ENCODE results near the gene ZNF22. TPM values are rescaled to one million over a fixed set of nuclear protein-coding genes. Genes with fewer than 3 reads are reported as not detected.

Gene ZNF22
- total and polyA plus RNA-seq, 2 of the 8 experiments (the other 6 are each of a cell fraction or from before 2014, with no cell fraction given) = 18.2 to 45.2 TPM

DNA sequence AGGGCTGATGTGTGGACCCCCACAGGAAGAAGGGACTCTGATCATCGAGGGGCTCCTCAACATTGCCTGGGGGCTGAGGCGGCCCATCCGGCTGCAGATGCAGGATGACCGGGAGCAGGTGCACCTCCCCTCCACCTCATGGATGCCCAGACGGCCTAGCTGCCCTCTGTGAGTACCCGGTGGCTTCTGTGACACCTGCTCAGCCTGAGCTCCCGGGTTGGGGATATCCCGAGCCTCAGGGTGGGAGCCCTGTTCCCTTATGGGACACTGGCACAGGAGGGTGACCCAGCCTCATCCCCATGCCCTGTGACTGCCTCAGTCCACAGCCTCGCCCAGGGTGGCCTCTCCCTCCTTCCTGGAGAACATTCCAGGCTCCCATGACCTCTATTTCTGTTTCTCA lies 18.2 kb upstream of the ZNF22 start:
- Histone ChIP-seq H2BK120ac (replicated peaks; ENCODE audit: low read depth, low read length) (no peak overlapping the region), H4K5ac (ENCODE audit: insufficient read length, low read depth, low read length) (no peak overlapping the region), H3K4me1 (replicated peaks in 1 of 4; ENCODE audit: control insufficient read depth in 3 of 4, insufficient read depth in 4 of 4, low read length in 3 of 4) (peaks cover 18 to 30% (median 23%) of the 10 kb centered on the region in 4 experiments), H3K27ac (ENCODE audit: low read depth, low read length) (no peak overlapping the region), H3K14ac (ENCODE audit: insufficient read length) (no peak overlapping the region), H3K9ac (replicated peaks in 1 of 4; ENCODE audit: extremely low read depth in 1 of 4, low read depth in 3 of 4, low read length in 3 of 4) (no peak overlapping the region), H3K4me3 (ENCODE audit: extremely low read depth in 1 of 4, insufficient read depth in 2 of 4, low read depth in 3 of 4, low read length in 4 of 4) (no peak overlapping the region), H3K4ac (replicated peaks; ENCODE audit: insufficient read length, low read depth, low read length) (no peak overlapping the region), H2BK20ac (ENCODE audit: low read length) (no peak overlapping the region), H2BK5ac (ENCODE audit: low read depth, low read length) (peak overlapping the region; percentile 24; the same call in 1 of the 2 replicates), H3K79me2 (ENCODE audit: control insufficient read depth in 1 of 2, insufficient read depth in 2 of 2, low read length in 2 of 2) (no peaks in the 10 kb centered on the region), H3K23ac (ENCODE audit: insufficient read length) (no peak overlapping the region), H3K79me1 (ENCODE audit: low read depth, low read length) (no peaks in the 10 kb centered on the region), H3K27me3 (replicated peaks in 1 of 4; ENCODE audit: control insufficient read depth in 3 of 4, extremely low read depth in 1 of 4, insufficient read depth in 3 of 4, low read length in 3 of 4) (no peaks in the 10 kb centered on the region), H2BK12ac (ENCODE audit: low read depth, low read length) (no peak overlapping the region), H4K91ac (replicated peaks; ENCODE audit: insufficient read length, low read length) (peak overlapping the region; percentile 51), H3K18ac (ENCODE audit: extremely low read depth, low read length) (no peak overlapping the region), H3K23me2 (ENCODE audit: low read depth, low read length) (no peaks in the 10 kb centered on the region), H3K56ac (replicated peaks; ENCODE audit: insufficient read length, low read depth, low read length) (no peak overlapping the region), H3K9me3 (ENCODE audit: insufficient read depth in 2 of 2, low read depth in 1 of 2, low read length in 1 of 2) (no peaks in the 10 kb centered on the region), H3K4me2 (ENCODE audit: insufficient read depth in 1 of 2, low read depth in 2 of 2, low read length in 2 of 2) (no peak overlapping the region), H2AK5ac (ENCODE audit: low read depth, low read length) (no peak overlapping the region), H4K8ac (ENCODE audit: extremely low read depth, insufficient read depth, low read length) (no peak overlapping the region; the same call in 1 of the 2 replicates), H2BK15ac (ENCODE audit: low read length) (no peak overlapping the region), H4K20me1 (replicated peaks in 1 of 2; ENCODE audit: control insufficient read depth in 1 of 2, insufficient read depth in 2 of 2, low read length in 2 of 2) (no peaks in the 10 kb centered on the region), H2AFZ (ENCODE audit: low read length) (no peak overlapping the region), H3K36me3 (ENCODE audit: control insufficient read depth in 2 of 4, insufficient read depth in 4 of 4, low read length in 3 of 4) (peaks cover 0 to 4% (median 0%) of the 10 kb centered on the region in 4 experiments; a peak in 1 of 8 replicates)
- WGBS, 2 experiments (ENCODE audit: extremely low coverage in 1 of 2, insufficient coverage in 1 of 2, insufficient read length in 1 of 2, insufficient replicate concordance in 2 of 2, low coverage in 1 of 2, low lambda C conversion rate in 2 of 2, missing lambda C conversion rate in 1 of 2) = 77% methylated on average over 8 of the region's 9 CpGs; no CpG with 5 or more reads in 1 of the 2 experiments
- TF ChIP-seq CEBPB (IDR thresholded peaks at IDR 0.05; ENCODE audit: low read depth, low read length) (no peak), MAFK (IDR thresholded peaks at IDR 0.05; ENCODE audit: low read depth, low read length) (no peak), YY1 (IDR thresholded peaks at IDR 0.05; ENCODE audit: low read depth, low read length) (no peak), HDAC6 (IDR thresholded peaks at IDR 0.05; ENCODE audit: low read depth, low read length) (no peak), EP300 (IDR thresholded peaks at IDR 0.05; ENCODE audit: borderline replicate concordance in 1 of 2, low read depth in 2 of 2, low read length in 2 of 2) (no peak), FOSL1 (IDR thresholded peaks at IDR 0.05; ENCODE audit: insufficient read depth, low read depth, low read length) (no peak), SUZ12 (IDR thresholded peaks at IDR 0.05; ENCODE audit: low read length) (no peak), TCF12 (IDR thresholded peaks at IDR 0.05; ENCODE audit: low read depth, low read length) (no peak), PHF8 (conservative IDR thresholded peaks at IDR 0.05; ENCODE audit: low read depth, low read length) (no peak), BCL11A (IDR thresholded peaks at IDR 0.05; ENCODE audit: low read depth in 2 of 2, low read length in 2 of 2) (no peak), RBBP5 (IDR thresholded peaks at IDR 0.05; ENCODE audit: borderline replicate concordance, low read depth, low read length) (no peak), ASH2L (IDR thresholded peaks at IDR 0.05; ENCODE audit: low read length) (no peak)
- ChIA-PET POLR2A (ENCODE audit: partially characterized antibody) (interaction anchor here (0.9 to 1.1 kb wide), 3 partner anchors 10 to 49 kb away, joined by 3 to 4 read pairs (median 3); no protein-coding TSS in a partner anchor), CTCF (ENCODE audit: partially characterized antibody) (interaction anchor here (1.3 to 12.1 kb wide), 4 partner anchors 7 to 74 kb away, joined by 3 to 117 read pairs (median 24); no protein-coding TSS in a partner anchor)
- DNase-seq (ENCODE audit: low read depth in 1 of 2, low spot score in 2 of 2) (no peak), FAIRE-seq (no peak)
